DOHH2 (cell line): Measurements from ENCODE around the gene ANKRD2.

Experiments used
- CTCF ChIP-seq: fragments of 200-600 bp; sonication (generic); IDR thresholded peaks from one replicate; pipeline ENCODE4 v1.5.1; 2014; ENCODE audit warnings: antibody characterized with exemption, mild to moderate bottlenecking, low read depth, low read length; ENCODE audit not compliant: poor library complexity, severe bottlenecking
- EZH2phosphoT487 ChIP-seq: fragments of 200-600 bp; sonication (generic); IDR thresholded peaks from 2 replicates; pipeline ENCODE4 v1.6.1; 2017; ENCODE audit warnings: borderline replicate concordance, mild to moderate bottlenecking, antibody characterized with exemption, low read length, moderate library complexity, mixed read lengths

- TF ChIP-seq EZH2phosphoT487 (no peak), CTCF (no peak)
Measured at GRCh38 chr10:97547962-97548361, 24.6 kb upstream of the ANKRD2 start.
